Activated T-helper 9 cell treated with anti-CD3 and anti-CD28 coated beads, Interleukin-2, amount 50 U/mL, for 16 hours (primary cell): Measurements from ENCODE around the gene PTBP3.
"Not testable (repeated sequence)": the region's sequence is repeated elsewhere in the genome, so short reads cannot be mapped to it uniquely, and the experiment has no call there.

Experiments used
- DNase-seq: peaks from one replicate; pipeline ENCODE4 v3.0.0-alpha.2; 2020; ENCODE audit warnings: low read depth

Gene PTBP3

GRCh38 chr9:112200711-112201110, 132.7 kb downstream of the PTBP3 start:
- no peak for DNase-seq

- DNase-seq = no peak
These were observed 134.8 kb downstream of the PTBP3 start for GRCh38 chr9:112198646-112199045.

GRCh38 chr9:112194969-112195431, 138.4 kb downstream of the PTBP3 start:
- DNase-seq = no peak

- no peak for DNase-seq
These were observed 139.7 kb downstream of the PTBP3 start for GRCh38 chr9:112193572-112194288.

GRCh38 chr9:112190320-112190719, 143.1 kb downstream of the PTBP3 start:
- DNase-seq = not testable (repeated sequence)

- no peak for DNase-seq
These were observed 144.5 kb downstream of the PTBP3 start for GRCh38 chr9:112188884-112189283.

GRCh38 chr9:112187404-112187803, 146.0 kb downstream of the PTBP3 start:
- DNase-seq = no peak

- no peak for DNase-seq
These were observed 146.7 kb downstream of the PTBP3 start for GRCh38 chr9:112186695-112187094.

GRCh38 chr9:112184946-112185345, 148.5 kb downstream of the PTBP3 start:
- DNase-seq = no peak

- no peak for DNase-seq
These were observed 149.2 kb downstream of the PTBP3 start for GRCh38 chr9:112184221-112184620.

- DNase-seq = no peak
These were observed 153.0 kb downstream of the PTBP3 start for GRCh38 chr9:112180387-112180881.

- no peak for DNase-seq
These were observed 153.6 kb downstream of the PTBP3 start for GRCh38 chr9:112179816-112180215.

- no peak for DNase-seq
These were observed 156.9 kb downstream of the PTBP3 start for GRCh38 chr9:112176524-112176923.

- no peak for DNase-seq
These were observed 157.6 kb downstream of the PTBP3 start for GRCh38 chr9:112175796-112176315.

- DNase-seq = no peak
These were observed 158.2 kb downstream of the PTBP3 start, which contains the start of gene SUSD1 for GRCh38 chr9:112174965-112175795. Gene SUSD1, minus strand, starts transcription at chr9:112175297. Its CDS starts 62 bp downstream, at chr9:112175235.

- DNase-seq = peak; percentile 64
These were observed 159.0 kb downstream of the PTBP3 start for GRCh38 chr9:112174222-112174964.

GRCh38 chr9:112173489-112174221, 159.8 kb downstream of the PTBP3 start:
- no peak for DNase-seq

GRCh38 chr9:112170968-112171367, 162.5 kb downstream of the PTBP3 start:
- DNase-seq = no peak

GRCh38 chr9:112170235-112170634, 163.2 kb downstream of the PTBP3 start:
- no peak for DNase-seq

- DNase-seq = no peak
These were observed 164.1 kb downstream of the PTBP3 start for GRCh38 chr9:112169368-112169767.

GRCh38 chr9:112168197-112168596, 165.2 kb downstream of the PTBP3 start:
- no peak for DNase-seq
